ENCODE measurements around the gene FAM193B.

- TF ChIP-seq EZH2 (IDR thresholded peaks at IDR 0.05; ENCODE audit: low read length, unreplicated experiment), result no peak
- TF ChIP-seq, protein P1, sequence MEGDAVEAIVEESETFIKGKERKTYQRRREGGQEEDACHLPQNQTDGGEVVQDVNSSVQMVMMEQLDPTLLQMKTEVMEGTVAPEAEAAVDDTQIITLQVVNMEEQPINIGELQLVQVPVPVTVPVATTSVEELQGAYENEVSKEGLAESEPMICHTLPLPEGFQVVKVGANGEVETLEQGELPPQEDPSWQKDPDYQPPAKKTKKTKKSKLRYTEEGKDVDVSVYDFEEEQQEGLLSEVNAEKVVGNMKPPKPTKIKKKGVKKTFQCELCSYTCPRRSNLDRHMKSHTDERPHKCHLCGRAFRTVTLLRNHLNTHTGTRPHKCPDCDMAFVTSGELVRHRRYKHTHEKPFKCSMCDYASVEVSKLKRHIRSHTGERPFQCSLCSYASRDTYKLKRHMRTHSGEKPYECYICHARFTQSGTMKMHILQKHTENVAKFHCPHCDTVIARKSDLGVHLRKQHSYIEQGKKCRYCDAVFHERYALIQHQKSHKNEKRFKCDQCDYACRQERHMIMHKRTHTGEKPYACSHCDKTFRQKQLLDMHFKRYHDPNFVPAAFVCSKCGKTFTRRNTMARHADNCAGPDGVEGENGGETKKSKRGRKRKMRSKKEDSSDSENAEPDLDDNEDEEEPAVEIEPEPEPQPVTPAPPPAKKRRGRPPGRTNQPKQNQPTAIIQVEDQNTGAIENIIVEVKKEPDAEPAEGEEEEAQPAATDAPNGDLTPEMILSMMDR (conservative IDR thresholded peaks at IDR 0.05; ENCODE audit: low read depth, low read length), result peak; percentile 72
These were observed 62.9 kb downstream of the FAM193B start for GRCh38 chr5:177491429-177491945.

Data from PC-3 (cell line).